Femur (tissue), 1 donor: ENCODE measurements around the gene ACAA1.
A peak's percentile ranks its signal among the peaks of the same experiment; 100 is the strongest.

Source experiments
- DNase-seq: peaks from one replicate; pipeline ENCODE4 v3.0.0-alpha.2; 2017

The ACAA1 gene

GRCh38 chr3:38133557-38134405 is 3.1 kb downstream of the ACAA1 start:
- no peak for DNase-seq

DNA sequence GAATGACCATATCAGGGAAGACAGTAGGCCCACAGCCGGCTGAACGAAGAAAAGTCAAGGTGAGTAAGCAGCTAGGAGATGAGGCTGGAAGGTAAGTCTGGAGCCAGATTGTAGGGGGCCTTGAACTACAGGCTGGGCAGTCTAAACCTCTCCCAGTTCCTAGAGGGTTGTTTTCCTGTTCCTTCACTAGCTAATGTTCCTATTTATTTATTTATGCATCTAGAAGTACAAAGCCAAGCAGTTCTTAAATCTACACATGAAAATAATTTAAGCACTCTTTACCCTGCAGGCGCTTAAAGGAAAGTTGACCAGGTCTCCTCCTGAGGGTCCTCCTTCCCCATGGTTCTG is 3.7 kb downstream of the ACAA1 start:
- no peak for DNase-seq

GRCh38 chr3:38131621-38132369 is 5.1 kb downstream of the ACAA1 start:
- peak; percentile 25 for DNase-seq

- peak; percentile 24 for DNase-seq
These were observed 6.3 kb downstream of the ACAA1 start for GRCh38 chr3:38130631-38131065.

- no peak for DNase-seq
These were observed 7.9 kb downstream of the ACAA1 start for GRCh38 chr3:38129058-38129457.

- DNase-seq = no peak
These were observed 8.6 kb downstream of the ACAA1 start for GRCh38 chr3:38128303-38128655.

DNA sequence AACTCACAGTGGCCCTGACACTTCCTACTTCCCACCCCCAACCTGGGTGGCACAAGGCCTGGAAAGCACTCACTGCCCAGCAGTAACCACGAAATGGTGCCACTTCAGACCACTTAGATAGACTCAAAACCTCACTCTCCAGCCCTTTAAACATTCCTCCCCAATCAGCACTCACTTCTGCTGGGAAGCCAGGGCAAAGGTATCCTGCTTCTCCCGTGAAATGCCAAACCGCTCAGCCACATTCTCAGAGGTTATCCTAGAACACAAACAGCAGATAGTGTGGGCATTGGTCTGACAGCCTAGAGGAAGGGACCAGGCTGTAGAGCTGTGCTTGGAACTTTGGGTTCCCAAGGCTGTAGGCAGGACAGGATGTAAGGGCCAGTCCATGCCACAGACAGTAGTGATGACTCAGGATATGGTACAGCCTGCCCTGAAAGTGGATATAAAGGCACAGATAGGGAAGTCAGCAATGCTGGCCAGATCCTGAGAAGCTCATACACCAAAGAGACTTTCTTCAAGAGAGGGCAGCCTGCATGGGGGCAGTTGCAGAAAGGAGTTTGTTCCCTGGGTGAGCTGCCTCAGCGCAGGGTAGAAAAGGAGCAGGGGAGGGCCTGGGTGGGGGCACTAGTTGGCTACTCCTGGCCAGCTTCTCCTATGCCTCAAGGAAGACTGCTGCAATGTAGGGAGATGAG is 9.2 kb downstream of the ACAA1 start:
- DNase-seq = no peak

- peak; percentile 10 for DNase-seq
These were observed 10.6 kb downstream of the ACAA1 start for GRCh38 chr3:38126121-38126892.

DNA sequence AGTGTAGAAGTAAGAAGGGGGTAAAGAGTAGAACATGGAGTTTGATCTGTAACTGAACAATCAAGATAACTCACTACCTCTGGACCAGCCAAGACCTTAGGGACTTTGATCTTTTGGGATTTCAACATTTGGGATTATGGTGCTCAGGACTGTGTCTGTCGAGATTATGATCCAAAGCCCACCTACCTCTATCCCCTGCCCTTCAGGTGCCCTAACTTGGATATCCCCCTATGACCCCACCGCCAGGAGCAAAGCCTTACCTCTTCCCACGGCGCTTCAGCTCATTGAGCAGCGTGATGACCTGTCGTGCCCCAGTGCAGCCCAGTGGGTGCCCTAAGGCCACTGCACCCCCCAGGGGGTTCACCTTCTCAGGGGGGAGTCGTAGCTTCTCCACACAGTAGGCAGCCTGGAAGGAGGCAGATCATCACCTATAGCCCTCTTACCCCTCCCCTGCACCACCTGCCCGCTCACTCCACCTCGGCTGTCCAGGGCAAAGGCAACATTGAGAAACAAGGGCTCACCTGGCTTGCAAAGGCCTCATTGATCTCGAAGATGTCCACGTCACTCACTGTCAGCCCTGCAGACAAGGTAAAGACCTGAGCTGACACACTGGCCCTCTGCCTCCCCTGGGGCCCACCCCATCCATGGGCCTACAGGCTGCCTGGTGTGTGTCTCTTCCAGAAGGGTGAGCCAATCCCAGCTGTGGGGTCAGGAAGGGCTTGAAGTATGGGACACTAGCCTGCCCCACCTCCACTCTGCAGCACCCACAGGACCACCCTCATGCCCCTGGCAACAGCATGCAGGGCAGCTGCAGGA is 11.4 kb downstream of the ACAA1 start:
- peak; percentile 11 for DNase-seq

GRCh38 chr3:38124324-38125122 is 12.4 kb downstream of the ACAA1 start:
- DNase-seq = no peak

DNA sequence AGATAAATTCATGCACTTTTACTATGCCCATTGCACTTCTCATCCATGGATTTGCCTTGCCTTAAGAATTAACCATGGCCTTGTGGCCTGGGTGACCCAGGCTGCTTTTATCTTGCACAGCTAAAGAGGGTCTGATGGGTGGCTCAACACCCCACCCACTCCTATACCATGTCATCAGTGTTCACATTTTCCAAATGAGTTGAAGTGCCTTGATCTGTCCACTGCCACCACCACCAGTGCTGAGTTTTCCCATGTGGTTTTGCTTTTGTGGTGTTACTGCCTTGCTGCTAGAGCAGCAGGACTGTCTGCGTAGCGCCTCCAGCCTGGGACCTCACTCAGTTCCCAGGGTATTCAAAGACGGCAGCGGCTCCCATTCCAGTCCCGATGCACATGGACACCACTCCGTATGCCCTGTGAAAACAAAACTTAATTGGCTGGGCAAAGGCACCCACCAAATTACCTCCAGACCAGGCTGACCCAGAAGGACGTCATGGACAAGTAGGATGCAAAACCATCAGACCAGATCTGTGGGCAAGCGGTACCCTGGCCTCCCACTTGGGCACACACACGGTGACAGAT is 14.1 kb downstream of the ACAA1 start:
- DNase-seq = no peak

DNA sequence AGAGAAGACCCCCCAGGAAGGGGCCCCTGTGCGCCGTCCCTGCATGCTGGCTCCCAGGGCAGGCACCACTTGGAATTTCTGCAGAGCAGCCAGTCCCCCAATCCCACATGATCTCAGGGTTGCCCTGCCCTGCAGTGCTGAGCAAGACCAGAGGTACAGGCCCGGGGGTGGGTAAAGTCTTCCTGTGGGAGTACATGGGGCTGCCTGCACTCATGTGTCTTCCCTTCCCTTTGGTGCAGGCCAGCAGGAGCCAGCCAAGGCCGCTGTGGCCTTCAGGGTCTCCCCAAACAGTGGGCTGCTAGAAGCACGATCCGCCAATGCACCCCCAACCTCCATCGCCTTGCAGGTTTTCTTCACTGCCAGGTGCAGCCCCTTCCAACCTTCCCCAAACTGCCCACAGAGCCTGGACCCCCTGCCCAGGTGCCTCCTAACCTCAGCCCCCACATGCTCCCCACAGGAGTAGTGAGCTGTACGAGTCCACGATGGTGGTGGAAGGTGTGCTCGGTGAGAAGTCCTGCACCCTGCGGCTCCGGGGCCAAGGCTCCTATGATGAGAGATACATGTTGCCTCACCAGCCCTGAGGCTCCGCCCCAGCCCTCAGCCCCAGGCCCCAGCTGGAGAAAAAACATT is 15.0 kb downstream of the ACAA1 start:
- DNase-seq = no peak

DNA sequence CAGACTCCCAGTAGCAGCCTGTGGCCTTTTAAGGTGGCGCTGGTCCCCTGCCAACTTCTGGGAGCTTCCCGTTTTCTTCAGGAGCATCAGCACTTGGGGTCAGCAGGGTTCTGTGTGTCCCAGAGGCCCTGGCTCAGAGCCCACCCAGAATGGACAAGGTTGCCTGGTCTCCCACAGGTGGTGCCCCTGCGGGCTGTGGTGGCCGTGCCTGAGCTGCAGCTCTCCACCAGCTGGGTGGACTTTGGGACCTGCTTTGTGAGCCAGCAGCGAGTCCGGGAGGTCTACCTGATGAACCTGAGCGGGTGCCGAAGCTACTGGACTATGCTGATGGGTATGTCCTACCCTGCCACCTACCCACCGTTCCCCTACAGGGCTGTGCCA is 15.5 kb downstream of the ACAA1 start:
- peak; percentile 18 for DNase-seq

DNA sequence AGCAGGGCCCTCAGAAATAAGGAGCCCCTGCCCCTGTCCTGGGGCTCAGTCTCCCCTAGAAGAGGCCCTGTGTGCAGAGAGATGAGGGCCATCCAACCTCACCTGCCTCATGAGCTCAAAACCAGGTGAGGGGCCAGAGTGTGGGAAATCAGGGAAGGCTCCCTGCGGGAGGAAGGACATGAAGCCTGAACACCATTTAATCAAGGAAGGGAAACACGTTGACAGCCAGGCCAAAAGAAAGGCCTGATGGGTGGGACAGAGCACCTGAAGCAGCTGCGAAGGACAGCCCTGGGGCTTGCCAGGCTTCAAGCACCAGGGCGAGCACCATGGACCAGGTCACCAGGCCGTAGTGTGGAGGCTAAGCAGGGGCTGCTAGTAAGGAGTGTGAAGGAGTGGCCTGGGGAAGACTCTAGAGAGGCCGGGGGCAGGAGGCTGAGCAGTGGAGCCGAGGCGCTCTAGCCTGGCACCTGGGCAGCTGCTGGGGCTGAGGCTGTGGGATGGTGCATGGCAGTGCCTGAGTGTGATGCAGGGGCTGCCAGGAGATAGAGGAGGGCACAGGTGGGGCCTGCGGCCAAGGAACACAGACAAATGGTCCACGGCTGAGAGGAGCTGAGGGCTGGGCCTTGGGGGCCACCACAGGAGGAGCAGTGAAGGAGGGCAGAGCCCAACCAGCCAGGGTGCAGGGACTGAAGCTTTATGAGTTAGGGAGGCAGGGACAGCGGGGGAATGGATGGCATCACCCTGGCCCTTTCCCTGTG is 16.1 kb downstream of the ACAA1 start:
- DNase-seq = peak; percentile 11

DNA sequence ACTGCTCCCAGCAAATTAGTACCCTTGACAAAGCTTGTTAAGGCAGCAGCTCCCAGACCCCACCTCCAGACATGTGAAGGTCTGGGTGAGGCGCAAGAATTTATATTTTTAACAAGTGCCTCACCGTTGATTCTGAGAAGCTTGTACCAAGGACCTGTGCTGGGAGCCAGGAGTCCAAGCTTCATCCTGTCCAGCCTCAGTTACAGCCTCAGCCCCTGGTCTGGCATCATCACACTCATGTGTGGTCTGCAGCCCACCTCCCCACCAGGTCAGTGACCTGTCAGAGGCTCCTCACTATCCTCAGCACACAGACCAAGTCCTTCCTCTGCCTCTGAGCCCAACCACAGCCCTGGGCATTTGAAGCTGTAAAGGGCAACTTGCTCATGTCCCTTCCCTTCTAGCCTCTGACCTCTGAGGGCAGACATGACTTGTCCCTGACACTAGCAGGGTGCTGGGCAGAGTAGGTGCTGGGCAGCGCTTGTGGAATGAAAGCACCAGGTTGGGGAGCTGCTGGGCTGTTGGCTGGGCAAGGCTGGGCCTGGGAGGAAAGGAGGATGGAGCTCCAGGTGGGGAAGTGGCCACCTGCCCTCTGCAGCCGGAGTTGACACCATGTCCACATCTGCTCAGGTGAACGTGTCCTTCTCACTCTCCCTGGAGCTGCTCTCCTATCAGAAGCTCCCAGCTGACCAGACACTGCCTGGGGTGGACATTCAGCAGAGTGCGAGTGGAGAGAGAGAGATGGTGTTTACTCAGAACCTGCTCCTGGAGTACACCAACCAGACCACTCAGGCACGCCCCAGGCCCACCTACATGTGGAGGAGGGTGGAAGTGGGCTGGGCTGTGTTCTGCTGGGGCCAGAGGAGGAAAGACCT is 16.9 kb downstream of the ACAA1 start:
- DNase-seq = peak; percentile 18

- no peak for DNase-seq
These were observed 17.7 kb downstream of the ACAA1 start for GRCh38 chr3:38119248-38119544.

GRCh38 chr3:38118421-38119247 is 18.3 kb downstream of the ACAA1 start:
- peak; percentile 11 for DNase-seq
